AG04449 (cell line): ENCODE results near the gene REG1B.
"Not testable (repeated sequence)": the region's sequence is repeated elsewhere in the genome, so short reads cannot be mapped to it uniquely, and the experiment has no call there.

Experiments used
- CTCF ChIA-PET: fragments of 350-600 bp; formaldehyde crosslinking; extraction: SDS; loops from one replicate; lab custom pipeline; 2021; ENCODE audit warnings: antibody characterized with exemption; lab: Yijun Ruan, JAX
- POLR2A ChIA-PET: fragments of 400-600, 350-600 bp; formaldehyde crosslinking; extraction: SDS; loops from one replicate; lab custom pipeline; 2020; ENCODE audit warnings: antibody characterized with exemption, inconsistent platforms; lab: Yijun Ruan, JAX
- DNase-seq: peaks from one replicate; pipeline ENCODE4 v3.0.0-alpha.2; 2010; ENCODE audit warnings: low read depth, low spot score
- H3K4me3 ChIP-seq: 2 replicates; pipeline ENCODE4 v1.5.1; 2011; ENCODE audit warnings: low read depth, mild to moderate bottlenecking, control low read depth, low read length
- TF ChIP-seq, protein P1 (sequence below): IDR thresholded peaks from one replicate; pipeline ENCODE4 v1.5.1; 2011; ENCODE audit warnings: mild to moderate bottlenecking, moderate library complexity, low read length, control low read depth, inconsistent platforms; ENCODE audit not compliant: insufficient read depth; ENCODE audit errors: missing control alignments

The REG1B gene

DNA sequence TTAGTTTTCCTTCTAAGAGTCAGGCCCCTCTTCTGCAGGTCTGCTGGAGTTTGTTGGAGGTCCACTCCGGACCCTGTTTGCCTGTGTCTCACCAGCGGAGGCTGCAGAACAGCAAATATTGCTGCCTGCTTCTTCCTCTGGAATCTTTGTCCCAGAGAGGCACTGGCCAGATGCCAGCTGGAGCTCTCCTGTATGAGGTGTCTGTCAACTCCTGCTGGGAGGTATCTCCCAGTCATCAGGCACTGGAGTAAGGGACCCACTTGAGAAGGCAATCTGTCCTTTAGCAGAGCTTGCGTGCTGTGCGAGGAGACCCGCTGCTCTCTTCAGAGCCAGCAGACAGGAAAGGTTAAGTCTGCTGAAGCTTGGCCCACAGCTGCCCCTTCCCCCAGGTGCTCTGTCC lies 4.8 kb downstream of the REG1B start:
- POLR2A ChIA-PET = no interaction called here
- TF ChIP-seq, protein P1, sequence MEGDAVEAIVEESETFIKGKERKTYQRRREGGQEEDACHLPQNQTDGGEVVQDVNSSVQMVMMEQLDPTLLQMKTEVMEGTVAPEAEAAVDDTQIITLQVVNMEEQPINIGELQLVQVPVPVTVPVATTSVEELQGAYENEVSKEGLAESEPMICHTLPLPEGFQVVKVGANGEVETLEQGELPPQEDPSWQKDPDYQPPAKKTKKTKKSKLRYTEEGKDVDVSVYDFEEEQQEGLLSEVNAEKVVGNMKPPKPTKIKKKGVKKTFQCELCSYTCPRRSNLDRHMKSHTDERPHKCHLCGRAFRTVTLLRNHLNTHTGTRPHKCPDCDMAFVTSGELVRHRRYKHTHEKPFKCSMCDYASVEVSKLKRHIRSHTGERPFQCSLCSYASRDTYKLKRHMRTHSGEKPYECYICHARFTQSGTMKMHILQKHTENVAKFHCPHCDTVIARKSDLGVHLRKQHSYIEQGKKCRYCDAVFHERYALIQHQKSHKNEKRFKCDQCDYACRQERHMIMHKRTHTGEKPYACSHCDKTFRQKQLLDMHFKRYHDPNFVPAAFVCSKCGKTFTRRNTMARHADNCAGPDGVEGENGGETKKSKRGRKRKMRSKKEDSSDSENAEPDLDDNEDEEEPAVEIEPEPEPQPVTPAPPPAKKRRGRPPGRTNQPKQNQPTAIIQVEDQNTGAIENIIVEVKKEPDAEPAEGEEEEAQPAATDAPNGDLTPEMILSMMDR = no peak
- DNase-seq = no peak
- CTCF ChIA-PET = no interaction called here
- H3K4me3 ChIP-seq = no peak overlapping the region

DNA sequence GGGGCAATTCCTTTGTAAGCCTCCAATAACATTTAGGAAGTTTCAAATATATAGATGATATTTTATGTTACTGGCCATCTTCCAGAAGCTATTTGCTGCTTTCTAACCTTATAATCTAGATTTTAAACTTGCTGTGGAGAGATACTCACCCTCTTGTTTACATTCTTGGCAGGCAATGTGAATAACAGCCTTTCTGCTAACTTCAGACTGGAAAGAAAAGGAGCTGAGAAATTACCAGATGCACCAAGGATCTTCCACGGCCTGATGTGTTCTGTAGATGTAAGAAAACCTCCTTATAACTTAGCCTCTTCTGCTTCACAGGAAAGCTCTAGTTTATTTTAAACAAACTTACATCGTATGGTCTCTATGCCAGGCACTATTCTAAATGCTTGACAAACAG lies 16.7 kb downstream of the REG1B start:
- DNase-seq = no peak
- POLR2A ChIA-PET = no interaction called here
- CTCF ChIA-PET = no interaction called here
- TF ChIP-seq, protein P1 = no peak
- H3K4me3 ChIP-seq = no peak overlapping the region

DNA sequence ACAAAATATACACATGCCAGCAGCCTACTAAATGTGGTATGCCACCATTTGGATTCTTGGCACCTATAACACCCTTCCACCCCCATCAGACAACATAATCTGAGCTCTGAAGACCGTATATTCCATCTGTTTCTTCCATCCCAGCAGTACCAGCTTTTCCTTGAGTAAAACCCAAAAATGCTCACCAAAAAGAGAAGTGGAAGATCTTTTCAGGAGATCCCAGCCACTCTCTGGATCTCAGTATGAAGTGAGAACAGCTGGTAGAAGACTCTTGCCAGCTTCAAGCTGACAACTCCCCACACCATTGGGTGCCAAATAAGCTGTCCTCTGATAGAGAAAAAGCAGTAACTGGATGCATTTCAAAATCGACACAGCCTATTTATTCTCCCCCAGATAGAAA lies 22.6 kb downstream of the REG1B start:
- DNase-seq = no peak
- CTCF ChIA-PET = no interaction called here
- TF ChIP-seq, protein P1 = no peak
- no peak overlapping the region for H3K4me3 ChIP-seq
- POLR2A ChIA-PET = no interaction called here

DNA sequence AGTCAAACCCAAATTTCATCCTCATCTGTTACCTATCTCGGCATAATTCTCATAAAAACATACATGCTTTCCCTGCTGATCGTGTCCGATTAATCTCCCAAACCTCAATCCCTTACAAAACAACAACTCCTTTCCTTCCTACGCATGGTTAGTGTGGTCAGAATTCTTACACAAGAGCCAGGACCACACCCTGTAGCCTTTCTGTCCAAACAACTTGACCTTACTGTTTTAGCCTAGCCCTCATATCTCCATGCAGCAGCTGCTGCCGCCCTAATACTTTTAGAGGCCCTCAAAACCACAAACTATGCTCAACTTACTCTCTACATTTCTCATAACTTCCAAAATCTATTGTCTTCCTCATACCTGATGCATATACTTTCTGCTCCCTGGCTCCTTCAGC lies 33.0 kb downstream of the REG1B start:
- H3K4me3 ChIP-seq, CTCF ChIA-PET, DNase-seq, POLR2A ChIA-PET: not testable (repeated sequence)

DNA sequence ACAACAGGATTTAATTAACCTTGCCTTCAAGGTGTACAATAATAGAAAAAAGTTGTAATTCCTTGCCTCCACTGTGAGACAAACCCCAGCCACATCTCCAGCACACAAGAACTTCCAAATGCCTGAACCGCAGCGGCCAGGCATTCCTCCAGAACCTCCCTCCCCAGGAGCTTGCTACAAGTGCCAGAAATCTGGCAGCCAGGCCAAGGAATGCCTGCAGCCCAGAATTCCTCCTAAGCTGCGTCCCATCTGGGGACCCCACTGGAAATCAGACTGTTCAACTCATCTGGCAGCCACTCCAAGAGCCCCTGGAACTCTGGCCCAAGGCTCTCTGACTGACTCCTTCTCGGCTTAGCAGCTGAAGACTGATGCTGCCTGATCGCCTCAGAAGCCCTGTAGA lies 34.3 kb downstream of the REG1B start:
- POLR2A ChIA-PET, CTCF ChIA-PET, H3K4me3 ChIP-seq, DNase-seq: not testable (repeated sequence)

DNA sequence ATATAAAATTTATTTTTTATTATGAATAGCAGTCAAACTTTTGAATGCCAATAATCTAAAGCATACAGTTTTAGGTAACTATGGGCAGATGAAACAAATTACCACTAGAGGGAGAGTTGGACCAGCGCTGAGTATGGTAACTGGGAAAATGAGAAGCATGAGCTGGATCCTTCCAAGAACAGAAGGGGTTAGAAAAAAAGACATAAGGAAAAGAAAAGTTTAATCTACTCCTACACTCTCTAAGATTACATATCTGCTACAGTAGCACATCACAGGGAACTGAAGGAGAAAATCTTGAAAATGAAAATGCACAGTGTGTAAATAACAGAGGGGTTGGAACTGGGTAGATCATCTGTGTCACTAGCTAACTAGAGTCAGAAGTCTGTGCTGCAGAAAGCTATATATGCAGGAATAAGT lies 46.8 kb downstream of the REG1B start:
- ChIA-PET POLR2A (no interaction called here), CTCF (no interaction called here)
- TF ChIP-seq, protein P1 = no peak
- no peak for DNase-seq
- H3K4me3 ChIP-seq = no peak overlapping the region

DNA sequence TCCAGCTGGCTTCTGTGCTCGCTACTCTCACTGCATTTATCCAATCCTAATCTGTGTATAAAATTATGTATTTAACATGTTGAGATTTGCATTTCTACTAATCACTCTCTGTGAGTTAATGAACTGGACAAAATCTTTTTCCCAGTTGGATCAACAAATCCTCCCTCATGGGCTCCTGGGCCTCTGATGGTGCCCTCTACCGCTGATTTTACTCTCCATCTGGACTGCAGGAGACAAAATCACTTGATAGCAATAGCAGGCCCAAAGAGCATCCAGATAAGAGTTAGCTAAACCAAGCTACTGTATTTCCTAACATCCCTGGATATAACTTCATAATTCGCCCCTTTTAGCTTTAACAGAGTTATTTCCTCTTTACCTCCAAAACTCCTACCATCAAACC lies 47.8 kb downstream of the REG1B start:
- TF ChIP-seq, protein P1 = no peak
- ChIA-PET POLR2A (no interaction called here), CTCF (no interaction called here)
- no peak for DNase-seq
- H3K4me3 ChIP-seq = no peak overlapping the region
